Endothelial cell of umbilical vein (primary cell): ENCODE data around the gene SSH2.

Source experiments
- CTCF ChIP-seq, 2 donors: IDR thresholded peaks; 1 replicate in 1 of 2; 2 replicates in 1 of 2; pipeline ENCODE4 v1.5.1; 2011; ENCODE audit warnings: low read length in 2 of 2, mild to moderate bottlenecking in 2 of 2, moderate library complexity in 2 of 2, control low read depth in 1 of 2, inconsistent platforms in 1 of 2, low read depth in 1 of 2; ENCODE audit not compliant: insufficient read depth in 1 of 2; ENCODE audit errors: extremely low read depth in 1 of 2
- FOS ChIP-seq: IDR thresholded peaks from 2 replicates; pipeline ENCODE4 v1.6.1; 2011; ENCODE audit warnings: mild to moderate bottlenecking, low read length, moderate library complexity, borderline replicate concordance; ENCODE audit not compliant: insufficient read depth
- JUN ChIP-seq: IDR thresholded peaks from 2 replicates; pipeline ENCODE4 v1.6.1; 2011; ENCODE audit warnings: borderline replicate concordance, low read depth; ENCODE audit not compliant: insufficient read length, insufficient read depth
- POLR2A ChIP-seq: IDR thresholded peaks from 2 replicates; pipeline ENCODE4 v1.6.1; 2012; ENCODE audit warnings: low read depth, mild to moderate bottlenecking, control low read depth, low read length
- POLR2AphosphoS5 ChIP-seq: IDR thresholded peaks from 2 replicates; pipeline ENCODE4 v1.6.1; 2012; ENCODE audit warnings: low read depth, mild to moderate bottlenecking, control low read depth, low read length, moderate library complexity; ENCODE audit not compliant: insufficient read depth

- TF ChIP-seq POLR2AphosphoS5 (no peak), JUN (no peak), CTCF (IDR thresholded peaks at IDR 0.05; ENCODE audit: extremely low read depth in 1 of 2, insufficient read depth in 1 of 2, low read depth in 1 of 2, low read length in 2 of 2) (no peak), FOS (no peak), POLR2A (no peak)
Observed at GRCh38 chr17:29772981-29773380, 157.0 kb downstream of the SSH2 start.
